Fibroblast of skin of scalp (primary cell): Measurements from ENCODE around the gene UPF3A.
"Not testable (repeated sequence)": the region's sequence is repeated elsewhere in the genome, so short reads cannot be mapped to it uniquely, and the experiment has no call there.

Experiments
- DNase-seq: peaks from one replicate; pipeline ENCODE4 v3.0.0-alpha.2; 2013

The UPF3A gene

GRCh38 chr13:114309086-114309485, 27.7 kb downstream of the UPF3A start:
- no peak for DNase-seq

GRCh38 chr13:114309806-114310410, 28.5 kb downstream of the UPF3A start:
- no peak for DNase-seq

DNA sequence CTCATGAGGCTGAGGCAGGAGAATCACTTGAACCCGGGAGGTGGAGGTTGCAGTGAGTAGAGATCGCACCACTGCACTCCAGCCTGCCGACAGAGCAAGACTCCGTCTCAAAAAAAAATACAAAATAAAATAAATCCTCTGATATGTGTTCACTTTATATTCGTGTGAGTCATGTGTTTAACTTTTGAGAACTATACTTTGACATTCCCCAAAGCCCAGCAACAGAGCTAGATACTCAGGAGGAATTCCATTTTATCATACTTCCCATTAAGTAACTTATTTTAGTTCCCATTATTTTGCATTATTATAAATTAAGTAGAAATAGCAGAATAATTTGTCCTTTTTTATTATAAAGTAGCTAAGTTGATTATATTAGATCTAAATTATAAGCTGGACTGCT, 29.6 kb downstream of the UPF3A start:
- DNase-seq = peak; percentile 42

DNA sequence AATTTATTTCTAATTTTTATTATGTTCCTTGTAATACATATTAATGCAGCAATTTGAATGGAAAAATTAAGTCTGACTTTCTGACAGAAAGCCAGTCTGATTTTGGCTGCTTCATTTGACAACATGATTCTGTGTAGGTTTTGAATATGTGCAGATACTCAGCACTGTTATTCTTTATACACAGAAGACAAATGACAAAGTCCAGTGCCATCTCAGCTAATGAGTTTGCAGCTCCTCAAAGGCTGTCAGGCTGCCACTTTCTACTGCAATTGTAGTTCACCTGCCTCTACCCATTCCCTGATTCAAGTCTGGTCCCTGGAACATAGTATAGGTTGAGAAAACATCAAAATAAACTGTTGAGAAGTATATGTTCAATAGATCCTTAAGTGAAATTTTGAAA, 30.0 kb downstream of the UPF3A start:
- DNase-seq = no peak

DNA sequence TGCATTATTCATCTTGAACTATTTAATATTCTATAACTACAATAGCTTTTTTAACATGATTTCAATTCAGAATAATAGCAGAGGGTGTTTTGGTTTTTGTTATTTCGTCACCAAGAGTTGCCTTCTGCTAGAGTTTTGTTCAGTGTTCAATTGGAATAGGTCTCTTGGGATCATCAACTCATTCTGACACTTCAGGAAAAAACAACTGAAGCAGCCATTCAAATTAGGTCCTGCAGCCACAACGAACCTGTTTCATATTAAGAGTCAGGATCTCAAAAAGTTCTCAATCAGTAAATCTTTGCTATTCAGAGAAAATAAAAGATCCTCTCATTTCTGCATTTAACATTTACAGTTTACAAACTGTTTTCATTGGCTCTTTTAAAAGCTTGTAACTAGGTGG, 30.5 kb downstream of the UPF3A start:
- DNase-seq = peak; percentile 49

GRCh38 chr13:114313061-114313860, 31.9 kb downstream of the UPF3A start:
- DNase-seq = peak; percentile 38

DNA sequence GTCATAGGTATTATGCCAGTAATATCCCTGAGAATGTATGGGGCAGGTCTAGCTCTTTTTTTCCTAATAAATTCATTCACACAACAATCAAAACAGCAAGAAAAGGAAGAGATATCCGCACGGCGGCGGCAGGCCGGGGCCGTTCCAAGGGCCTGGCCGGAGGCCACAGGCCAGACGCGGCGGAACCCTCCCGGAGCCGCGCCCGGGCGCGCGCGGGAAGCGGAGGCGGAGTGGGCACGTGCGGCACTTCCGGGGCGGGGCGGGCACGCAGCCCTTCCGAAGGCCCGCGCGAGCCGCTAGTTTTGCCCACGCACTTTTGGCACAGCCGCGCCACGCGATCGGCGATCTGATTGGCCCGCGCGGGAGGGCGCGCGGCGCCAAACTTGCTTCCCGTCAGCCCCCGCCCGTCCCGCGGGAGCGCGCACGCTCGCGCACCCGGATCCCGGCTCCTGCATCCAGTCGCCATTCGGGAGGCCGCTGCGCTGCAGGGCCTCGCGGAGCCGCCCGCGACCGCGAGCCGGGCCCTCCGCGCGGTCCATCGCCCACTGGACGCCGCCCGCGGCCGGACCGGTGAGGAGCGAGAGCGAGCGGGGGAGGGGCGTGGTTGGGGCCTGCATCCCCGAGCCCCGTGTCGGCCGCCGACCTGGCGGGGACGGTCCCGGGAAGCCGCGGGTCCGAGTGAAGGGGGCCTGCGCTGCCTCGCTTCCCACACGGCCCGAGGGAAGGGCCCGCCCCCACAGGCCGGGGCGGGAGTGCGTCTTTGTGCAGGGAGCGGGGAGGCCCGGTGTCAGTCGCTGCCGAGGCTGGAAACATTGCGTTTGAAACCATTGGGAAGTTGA, 32.9 kb downstream of the UPF3A start, which contains the start of gene CHAMP1:
Gene CHAMP1, plus strand, starts transcription at position 430 of the 839 bp plus-strand sequence. CDS start 9,340 bp downstream, outside the sequence.
- peak; percentile 97 for DNase-seq

GRCh38 chr13:114315074-114315785, 33.8 kb downstream of the UPF3A start:
- DNase-seq = no peak

DNA sequence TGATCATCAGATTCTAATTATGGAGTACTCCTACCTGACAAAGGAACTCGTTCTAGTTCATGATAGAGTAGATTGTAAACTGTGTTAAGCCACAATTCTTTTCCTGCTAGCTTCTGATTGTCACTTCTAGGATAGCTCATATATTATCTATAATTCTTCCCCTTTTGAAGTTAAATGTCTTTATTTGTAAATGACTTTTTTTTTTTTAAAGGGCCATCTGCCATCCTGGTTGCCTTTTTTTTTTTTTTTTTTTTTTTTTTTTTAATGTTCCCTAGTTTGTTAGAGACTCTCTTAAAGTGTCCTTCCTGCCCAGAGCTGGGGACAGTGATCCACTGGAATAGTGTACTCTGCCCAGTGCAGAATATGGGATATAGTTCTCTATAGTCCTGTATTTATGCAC, 37.2 kb downstream of the UPF3A start:
- no peak for DNase-seq

DNA sequence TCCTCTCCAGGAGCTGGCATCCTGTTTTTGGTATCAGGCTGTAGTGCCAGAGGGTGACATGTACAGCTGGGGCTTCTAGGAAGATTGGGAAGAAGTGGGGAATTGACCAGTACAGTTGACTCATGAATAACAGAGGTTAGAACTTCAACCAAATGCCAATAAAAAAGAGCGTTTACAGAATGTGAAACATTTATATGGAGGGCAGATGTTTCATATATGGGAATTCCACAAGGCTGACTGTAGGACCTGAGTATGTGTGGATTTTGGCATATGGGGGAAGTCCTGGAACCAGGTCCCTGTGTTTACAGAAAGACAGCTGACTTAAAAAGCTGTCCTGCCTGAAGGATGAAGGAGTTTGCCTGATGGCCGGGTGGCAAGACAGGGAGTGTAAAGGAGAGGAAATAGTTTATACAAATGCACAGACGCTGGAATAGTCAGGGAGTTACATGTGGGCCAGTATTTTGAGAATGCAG, 38.1 kb downstream of the UPF3A start:
- DNase-seq = peak; percentile 92

- no peak for DNase-seq
Measured at GRCh38 chr13:114320065-114320464, 38.7 kb downstream of the UPF3A start.

DNA sequence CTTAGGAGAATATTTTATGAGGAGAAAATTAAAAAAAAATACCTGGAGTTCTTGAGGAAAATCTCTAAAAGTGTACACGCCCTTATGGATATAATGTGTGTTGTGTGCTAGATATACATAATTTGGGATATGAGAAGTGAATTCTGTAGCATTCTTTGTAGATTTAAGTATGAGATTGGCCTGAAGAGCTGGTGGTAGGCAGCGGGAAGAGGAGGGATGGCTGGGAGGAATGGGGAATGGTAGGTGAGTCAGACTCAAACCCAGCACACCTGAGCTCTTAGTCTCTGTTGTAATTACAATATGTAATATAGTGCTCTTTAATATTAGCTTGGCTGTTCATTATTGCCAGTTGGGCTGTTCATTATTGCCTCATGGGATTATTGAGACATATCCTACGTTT, 39.9 kb downstream of the UPF3A start:
- no peak for DNase-seq

- no peak for DNase-seq
Measured at GRCh38 chr13:114323349-114323748, 41.9 kb downstream of the UPF3A start.

GRCh38 chr13:114324334-114324733, 42.9 kb downstream of the UPF3A start:
- no peak for DNase-seq

DNA sequence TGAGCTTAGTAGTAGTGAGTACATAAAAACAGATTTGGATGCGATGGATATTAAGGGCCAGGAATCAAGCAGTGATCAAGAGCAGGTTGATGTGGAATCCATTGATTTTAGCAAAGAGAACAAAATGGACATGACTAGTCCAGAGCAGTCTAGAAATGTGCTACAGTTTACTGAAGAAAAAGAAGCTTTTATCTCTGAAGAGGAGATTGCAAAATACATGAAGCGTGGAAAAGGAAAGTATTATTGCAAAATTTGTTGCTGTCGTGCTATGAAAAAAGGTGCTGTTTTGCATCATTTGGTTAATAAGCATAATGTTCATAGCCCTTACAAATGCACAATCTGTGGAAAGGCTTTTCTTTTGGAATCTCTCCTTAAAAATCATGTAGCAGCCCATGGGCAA, 44.3 kb downstream of the UPF3A start:
- no peak for DNase-seq

DNA sequence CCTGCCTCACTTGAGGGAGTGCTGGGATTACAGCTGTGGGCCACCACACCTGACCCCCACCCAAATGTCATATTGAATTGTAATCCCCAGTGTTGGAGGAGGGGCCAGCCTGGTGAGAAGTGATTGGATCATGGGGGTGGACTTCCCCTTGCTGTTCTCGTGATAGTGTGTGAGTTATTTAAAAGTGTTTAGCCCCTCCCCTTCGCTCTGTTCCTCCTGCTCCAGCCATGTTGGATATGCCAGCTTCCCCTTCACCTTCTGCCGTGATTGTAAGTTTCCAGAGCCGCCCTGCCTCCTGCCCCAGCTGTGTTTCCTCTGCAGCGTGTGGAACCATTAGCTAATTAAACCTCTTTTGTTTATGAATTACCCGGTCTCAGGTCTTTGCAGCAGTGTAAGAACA, 46.6 kb downstream of the UPF3A start:
- no peak for DNase-seq

- DNase-seq = no peak
Measured at GRCh38 chr13:114328595-114328994, 47.2 kb downstream of the UPF3A start.

DNA sequence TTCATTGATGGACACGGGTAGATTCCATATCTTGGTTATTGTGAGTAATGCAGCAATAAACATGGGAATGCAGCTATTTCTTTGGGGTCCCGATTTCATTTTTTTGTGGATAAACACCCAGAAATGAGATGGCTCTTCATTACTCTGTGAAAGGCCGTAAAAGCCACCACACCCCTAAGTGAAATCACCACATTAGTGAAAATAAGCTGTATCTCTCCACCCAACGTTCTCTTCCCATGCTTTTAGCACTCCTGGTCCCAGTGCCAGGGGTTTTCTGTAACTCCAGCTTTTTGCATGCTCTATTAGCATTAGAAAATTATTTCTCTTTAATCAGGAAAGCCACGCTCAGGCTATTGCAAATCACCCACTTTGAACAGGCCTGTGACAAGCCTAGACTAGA, 48.7 kb downstream of the UPF3A start:
- no peak for DNase-seq

DNA sequence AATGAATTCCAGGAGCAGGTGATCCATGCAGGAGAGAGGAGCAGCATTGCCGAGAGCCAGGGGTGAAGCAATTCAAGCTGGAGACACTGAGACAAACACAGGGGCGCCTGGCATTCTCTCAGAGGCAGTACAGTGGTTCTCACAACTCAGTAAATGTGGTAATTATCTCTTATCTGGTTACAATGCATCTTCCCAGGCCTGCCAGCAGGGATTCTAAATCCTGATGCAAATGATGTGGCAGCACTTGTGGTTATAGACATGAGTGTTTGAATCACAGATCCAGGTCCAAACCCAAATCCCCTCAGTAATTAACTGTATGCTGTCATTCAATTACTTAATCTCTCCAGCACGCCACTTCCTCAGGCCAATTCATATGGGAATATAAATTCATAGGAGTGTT, 52.5 kb downstream of the UPF3A start:
- peak; percentile 36 for DNase-seq

- DNase-seq = no peak
Measured at GRCh38 chr13:114334305-114335053, 53.1 kb downstream of the UPF3A start.

- DNase-seq = not testable (repeated sequence)
Measured at GRCh38 chr13:114336457-114336856, 55.1 kb downstream of the UPF3A start.

GRCh38 chr13:114338959-114339358, 57.6 kb downstream of the UPF3A start:
- no peak for DNase-seq
